LNCaP clone FGC (cell line): ENCODE results near the gene NOTCH1.

Experiments
- DNase-seq: peaks from one replicate; pipeline ENCODE4 v3.0.0-alpha.2; 2011; ENCODE audit warnings: low read depth
- H3K4me3 ChIP-seq: 2 replicates; pipeline ENCODE4 v1.5.1; 2011; ENCODE audit warnings: mild to moderate bottlenecking, low read depth, low read length, control low read depth
- CTCF ChIP-seq: IDR thresholded peaks from 2 replicates; pipeline ENCODE4 v1.5.1; 2012; ENCODE audit warnings: mild to moderate bottlenecking; ENCODE audit not compliant: control insufficient read depth, insufficient read depth; ENCODE audit errors: extremely low read depth

The NOTCH1 gene

GRCh38 chr9:136517950-136518349 lies 27.9 kb downstream of the NOTCH1 start:
- no peak for TF ChIP-seq CTCF
- no peak for DNase-seq
- no peak overlapping the region for H3K4me3 ChIP-seq

- no peak for DNase-seq
- H3K4me3 ChIP-seq, result no peak overlapping the region
- TF ChIP-seq CTCF, result no peak
Measured at GRCh38 chr9:136517012-136517743, 28.7 kb downstream of the NOTCH1 start.

GRCh38 chr9:136516191-136516654 lies 29.6 kb downstream of the NOTCH1 start:
- no peak for TF ChIP-seq CTCF
- no peak overlapping the region for H3K4me3 ChIP-seq
- DNase-seq, result no peak

- no peak for DNase-seq
- no peak for TF ChIP-seq CTCF
Measured at GRCh38 chr9:136515276-136515675, 30.6 kb downstream of the NOTCH1 start.

GRCh38 chr9:136514022-136514714 lies 31.7 kb downstream of the NOTCH1 start:
- no peak overlapping the region for H3K4me3 ChIP-seq
- TF ChIP-seq CTCF, result no peak
- no peak for DNase-seq

More at GRCh38 chr9:136515276-136515675, 30.6 kb downstream of the NOTCH1 start:
- H3K4me3 ChIP-seq, result no peak overlapping the region

- no peak for TF ChIP-seq CTCF
- no peak for DNase-seq
- no peak overlapping the region for H3K4me3 ChIP-seq
Measured at GRCh38 chr9:136513191-136513590, 32.7 kb downstream of the NOTCH1 start.

GRCh38 chr9:136512651-136513071 lies 33.2 kb downstream of the NOTCH1 start:
- no peak overlapping the region for H3K4me3 ChIP-seq
- DNase-seq, result no peak
- TF ChIP-seq CTCF, result no peak
